NCI-H1417 treated with DMSO at 0.1 percent for 48 hours (cell line): Measurements from ENCODE around the gene GOLGA8S.
"Not testable (repeated sequence)": the region's sequence is repeated elsewhere in the genome, so short reads cannot be mapped to it uniquely, and the experiment has no call there.

Source experiments
- DNase-seq: peaks from one replicate; lab custom pipeline; 2025; lab: John Stamatoyannopoulos, UW

GOLGA8S gene, protein sequence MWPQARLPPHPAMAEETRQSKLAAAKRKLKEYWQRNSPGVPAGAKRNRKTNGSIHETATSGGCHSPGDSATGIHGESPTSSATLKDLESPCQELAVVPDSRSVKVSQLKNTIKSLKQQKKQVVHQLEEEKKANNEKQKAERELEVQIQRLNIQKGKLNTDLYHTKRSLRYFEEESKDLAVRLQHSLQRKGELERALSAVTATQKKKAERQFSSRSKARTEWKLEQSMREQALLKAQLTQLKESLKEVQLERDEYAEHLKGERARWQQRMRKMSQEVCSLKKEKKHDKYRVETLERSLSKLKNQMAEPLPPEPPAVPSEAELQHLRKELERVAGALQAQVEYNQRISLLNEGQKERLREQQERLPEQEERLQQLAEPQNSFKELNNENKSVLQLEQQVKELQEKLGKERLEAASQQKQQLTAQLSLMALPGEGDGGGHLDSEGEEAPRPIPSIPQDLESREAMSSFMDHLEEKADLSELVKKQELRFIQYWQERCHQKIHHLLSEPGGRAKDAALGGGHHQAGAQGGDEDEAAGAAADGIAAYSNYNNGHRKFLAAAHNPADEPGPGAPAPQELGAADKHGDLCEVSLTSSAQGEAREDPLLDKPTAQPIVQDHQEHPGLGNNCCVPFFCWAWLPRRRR

GRCh38 chr15:23354448-23354847 lies at the start of gene GOLGA8S:
GOLGA8S (plus strand) TSS chr15:23354748; CDS start chr15:23354810, 62 bp downstream.
- DNase-seq: not testable (repeated sequence)

GRCh38 chr15:23304805-23305204 lies 49.7 kb upstream of the GOLGA8S start:
- not testable (repeated sequence) for DNase-seq

GRCh38 chr15:23305921-23306320 lies 48.6 kb upstream of the GOLGA8S start:
- not testable (repeated sequence) for DNase-seq

- not testable (repeated sequence) for DNase-seq
These were observed 43.3 kb upstream of the GOLGA8S start for GRCh38 chr15:23311233-23311632.

DNA sequence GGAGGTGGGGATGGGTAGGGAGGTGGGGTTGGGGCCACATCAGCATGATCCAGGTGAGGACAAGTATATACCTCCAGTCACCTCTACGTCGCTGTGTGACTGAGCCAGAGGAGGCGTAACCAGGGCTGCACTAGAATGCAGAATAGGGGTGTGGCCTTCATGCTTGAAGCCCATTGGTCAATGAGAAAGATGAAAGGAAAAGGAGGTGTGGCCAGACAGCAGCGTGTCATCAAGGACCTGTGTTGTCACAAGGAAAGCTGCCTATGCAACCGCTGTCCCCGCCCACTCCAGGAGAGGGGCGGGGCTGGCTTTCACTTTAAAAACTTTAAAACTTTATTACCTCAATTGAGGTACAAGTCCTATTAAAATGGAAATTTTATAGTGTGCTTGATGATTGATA lies 20.5 kb upstream of the GOLGA8S start, which contains the start of gene GOLGA6L26:
Gene GOLGA6L26, minus strand, starts transcription at position 101 of the 400 bp plus-strand sequence. Its CDS starts 61 bp downstream, at position 40.
- not testable (repeated sequence) for DNase-seq

DNA sequence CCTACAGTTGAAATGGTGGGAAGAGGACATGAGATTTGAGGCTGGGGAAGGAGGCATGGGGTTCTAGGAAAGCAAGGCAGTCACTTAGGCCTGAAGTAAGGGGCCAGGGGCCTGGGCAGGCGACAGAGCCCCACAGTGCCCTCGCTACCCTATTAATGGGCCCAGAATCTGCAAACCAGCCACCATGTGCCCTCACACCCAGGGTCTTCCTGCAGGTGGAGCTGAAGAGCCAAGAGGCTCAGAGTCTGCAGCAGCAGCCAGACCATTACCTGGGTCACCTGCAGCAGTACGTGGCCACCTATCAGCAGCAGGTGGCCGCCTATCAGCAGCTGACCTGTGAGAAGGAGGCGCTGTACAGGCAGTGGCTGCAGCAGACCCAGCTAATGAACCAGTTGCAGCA lies 8.1 kb downstream of the GOLGA8S start:
- not testable (repeated sequence) for DNase-seq

DNA sequence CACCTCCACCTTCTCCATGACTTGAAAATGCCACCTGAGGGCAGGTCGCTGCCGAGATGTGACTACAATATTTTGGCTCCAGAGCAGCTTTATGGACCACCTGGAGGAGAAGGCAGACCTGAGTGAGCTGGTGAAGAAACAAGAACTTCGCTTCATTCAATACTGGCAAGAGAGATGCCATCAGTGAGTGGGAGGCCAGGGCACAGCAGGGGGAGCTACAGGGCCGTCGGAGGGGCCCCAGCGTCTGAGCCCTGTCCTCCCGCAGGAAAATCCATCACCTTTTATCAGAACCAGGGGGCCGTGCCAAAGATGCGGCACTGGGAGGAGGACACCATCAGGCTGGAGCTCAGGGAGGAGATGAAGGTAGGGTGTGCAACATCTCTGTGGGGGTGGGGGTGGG lies 9.7 kb downstream of the GOLGA8S start:
- not testable (repeated sequence) for DNase-seq

- DNase-seq: no peak
These were observed 16.0 kb downstream of the GOLGA8S start for GRCh38 chr15:23370578-23370977.

DNA sequence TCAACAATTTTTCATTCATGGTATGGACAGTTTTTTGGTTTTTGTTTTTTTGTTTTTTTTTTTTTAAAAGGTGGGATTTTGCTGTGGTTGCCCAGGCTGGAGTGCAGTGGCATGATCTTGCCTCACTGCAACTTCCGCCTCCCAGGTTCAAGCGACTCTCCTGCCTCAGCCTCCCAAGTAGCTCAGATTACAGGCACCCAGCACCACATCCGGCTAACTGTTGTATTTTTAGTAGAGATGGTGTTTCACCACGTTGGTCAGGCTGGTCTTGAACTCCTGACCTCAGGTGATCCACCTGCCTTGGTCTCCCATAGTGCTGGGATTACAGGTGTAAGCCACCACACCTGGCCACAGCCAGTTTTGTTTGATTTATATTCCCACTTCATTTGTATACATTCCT lies 16.6 kb downstream of the GOLGA8S start:
- DNase-seq: not testable (repeated sequence)

- DNase-seq: not testable (repeated sequence)
These were observed 17.3 kb downstream of the GOLGA8S start for GRCh38 chr15:23371868-23372267.

GRCh38 chr15:23372284-23372683 lies 17.7 kb downstream of the GOLGA8S start:
- DNase-seq: no peak

DNA sequence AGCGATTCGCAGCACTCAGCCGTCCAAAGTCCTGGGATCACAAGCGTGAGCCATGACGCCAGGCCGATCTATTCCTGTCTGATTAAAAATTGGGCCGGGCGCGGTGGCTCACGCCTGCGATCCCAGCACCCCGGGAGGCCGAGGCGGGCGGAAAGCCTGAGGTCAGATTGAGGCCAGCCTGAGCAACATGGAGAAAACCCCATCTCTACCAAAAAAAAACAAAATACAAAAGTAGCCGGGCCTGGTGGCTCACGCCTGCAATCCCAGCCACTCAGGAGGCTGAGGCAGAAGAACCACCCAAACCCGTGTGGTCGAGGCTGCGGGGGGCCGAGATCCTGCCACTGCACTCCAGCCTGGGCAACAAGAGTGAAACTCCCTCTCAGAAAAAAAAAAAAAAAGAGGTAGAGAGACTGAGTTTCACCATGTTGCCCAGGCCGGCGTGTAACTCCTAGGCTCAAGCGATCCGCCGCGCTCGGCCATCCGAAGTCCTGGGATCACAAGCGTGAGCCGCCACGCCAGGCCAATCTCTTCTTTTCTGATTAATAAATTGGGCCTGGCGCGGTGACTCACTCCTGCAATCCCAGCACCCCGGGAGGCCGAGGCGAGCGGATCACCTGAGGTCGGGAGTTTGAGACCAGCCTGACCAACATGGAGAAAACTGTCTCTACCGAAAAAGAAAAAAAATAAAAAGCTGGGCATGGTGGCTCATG lies 18.5 kb downstream of the GOLGA8S start:
- not testable (repeated sequence) for DNase-seq

DNA sequence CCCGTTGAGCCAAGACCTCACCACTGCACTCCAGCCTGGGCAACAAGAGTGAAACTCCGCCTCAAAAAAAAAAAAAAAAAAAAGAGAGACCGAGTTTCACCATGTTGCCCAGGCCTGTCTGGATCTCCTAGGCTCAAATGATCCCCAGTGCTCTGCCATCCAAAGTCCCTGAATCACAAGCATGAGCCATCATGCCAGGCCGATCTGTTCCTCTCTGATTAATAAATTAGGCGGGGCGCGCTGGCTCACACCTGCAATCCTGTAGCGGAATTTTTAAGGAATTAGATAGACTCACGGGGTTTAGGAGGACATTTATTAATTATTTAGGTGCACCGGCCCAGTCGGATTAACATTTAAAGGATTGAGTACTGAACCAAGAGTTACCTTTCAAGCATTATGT lies 19.7 kb downstream of the GOLGA8S start:
- DNase-seq: not testable (repeated sequence)

GRCh38 chr15:23378946-23379345 lies 24.4 kb downstream of the GOLGA8S start:
- DNase-seq: not testable (repeated sequence)

DNA sequence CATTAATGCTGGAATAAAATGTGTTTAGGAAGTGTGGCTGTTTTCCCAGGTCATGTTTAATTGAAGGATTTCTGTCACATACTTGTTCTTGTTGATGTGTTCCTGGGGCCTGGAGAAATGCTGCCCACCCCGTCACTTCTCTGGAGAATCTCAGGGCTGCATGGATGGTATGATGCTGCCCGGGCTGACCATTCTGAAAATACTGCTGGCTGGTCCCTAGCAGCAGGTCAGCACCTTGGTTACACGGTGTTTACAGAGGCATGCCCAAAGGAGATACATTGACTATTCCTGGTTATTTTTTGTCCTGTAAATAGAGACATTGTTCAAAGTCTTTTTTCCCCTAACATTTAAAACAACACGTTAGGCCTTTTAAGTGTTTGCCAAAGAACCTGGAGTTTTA lies 26.2 kb downstream of the GOLGA8S start:
- not testable (repeated sequence) for DNase-seq

DNA sequence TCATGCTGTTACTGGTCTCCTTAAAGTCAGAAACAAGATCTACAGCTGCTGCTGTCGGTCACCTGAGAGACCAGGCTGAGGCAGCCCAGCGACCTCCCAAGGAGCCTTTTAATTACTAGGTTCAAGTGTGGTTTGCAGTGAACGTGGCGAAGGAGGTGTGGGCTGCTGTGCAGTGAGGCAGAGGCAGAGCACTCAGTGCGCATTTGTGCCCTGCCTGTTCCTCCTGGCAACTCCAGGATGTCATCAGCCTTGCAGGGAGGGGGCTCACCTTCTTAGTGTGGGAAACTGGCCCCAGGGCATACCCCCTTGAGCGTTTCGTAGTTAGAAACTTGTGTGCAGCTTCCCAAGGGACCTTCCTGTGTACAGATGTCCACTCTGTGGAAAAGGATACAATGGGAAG lies 26.6 kb downstream of the GOLGA8S start:
- not testable (repeated sequence) for DNase-seq

DNA sequence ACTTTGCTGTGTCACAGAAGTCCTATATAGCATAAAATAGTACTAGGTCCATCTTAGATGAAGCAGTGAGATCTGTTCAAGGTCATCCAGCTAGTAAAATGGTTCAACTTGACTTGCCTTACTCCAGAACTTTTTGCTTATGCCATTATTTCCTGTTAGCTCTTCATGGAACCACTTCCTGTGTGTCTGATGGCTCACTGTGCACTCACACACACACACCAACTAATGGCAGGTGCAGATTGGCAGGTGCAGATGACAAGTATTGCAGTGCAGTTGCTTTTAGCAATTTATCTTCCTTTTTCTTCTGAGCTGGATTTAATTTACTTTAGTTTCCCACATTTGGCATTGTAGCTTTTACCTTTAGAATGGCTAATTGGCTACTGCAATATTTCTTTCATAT lies 29.8 kb downstream of the GOLGA8S start:
- DNase-seq: no peak

DNA sequence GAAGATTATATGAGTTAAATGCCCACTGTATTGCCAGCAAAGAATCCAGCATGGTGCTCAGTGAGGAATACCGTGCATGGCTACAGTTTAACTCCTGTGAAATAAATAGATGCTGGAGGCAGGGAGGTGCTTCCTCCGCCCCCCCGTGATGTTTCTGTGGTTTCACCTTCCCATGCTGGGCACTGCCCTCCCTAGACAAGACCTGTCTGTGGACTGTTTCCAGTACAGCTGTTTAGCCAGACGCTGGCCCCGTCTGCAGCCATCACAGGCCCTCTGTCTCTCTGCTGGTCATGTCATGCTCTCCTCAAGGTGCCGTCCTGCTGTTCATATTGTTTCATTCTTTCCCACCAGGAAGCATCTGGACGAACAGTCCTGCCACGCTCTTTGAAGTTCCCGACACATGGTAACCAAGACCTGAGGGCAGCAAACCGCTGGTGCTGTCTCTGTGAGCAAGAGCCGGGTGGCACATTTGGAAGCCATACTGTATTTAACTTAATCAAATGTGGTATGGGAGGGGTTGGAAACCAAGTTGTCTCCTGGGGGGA lies 31.4 kb downstream of the GOLGA8S start:
- no peak for DNase-seq

DNA sequence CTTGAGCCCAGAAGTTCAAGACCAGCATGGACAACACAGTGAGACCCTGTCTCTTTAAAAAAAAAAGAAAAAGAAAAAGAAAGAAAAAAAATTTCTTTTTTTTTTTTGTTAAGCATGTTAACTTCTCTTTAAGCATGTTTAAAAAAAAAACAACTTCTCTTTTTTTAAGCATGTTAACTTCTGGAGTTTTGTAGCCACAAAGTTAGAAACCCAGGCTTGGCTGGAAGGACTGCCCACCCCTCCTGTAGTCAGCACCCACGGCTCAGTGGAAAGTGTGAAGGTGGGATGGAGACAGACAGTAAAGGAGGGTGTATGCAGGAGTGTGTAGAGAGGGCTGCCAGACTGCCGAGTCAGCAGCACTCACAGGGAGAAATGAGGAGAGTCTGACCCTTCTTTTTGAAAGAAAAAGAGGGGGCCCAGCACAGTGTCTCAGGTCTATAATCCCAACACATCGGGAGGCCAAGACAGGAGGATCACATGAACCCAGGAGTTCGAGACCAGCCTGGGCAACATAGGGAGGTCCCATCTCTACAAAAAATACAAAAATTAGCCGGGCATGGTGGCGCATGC lies 33.2 kb downstream of the GOLGA8S start:
- no peak for DNase-seq

DNA sequence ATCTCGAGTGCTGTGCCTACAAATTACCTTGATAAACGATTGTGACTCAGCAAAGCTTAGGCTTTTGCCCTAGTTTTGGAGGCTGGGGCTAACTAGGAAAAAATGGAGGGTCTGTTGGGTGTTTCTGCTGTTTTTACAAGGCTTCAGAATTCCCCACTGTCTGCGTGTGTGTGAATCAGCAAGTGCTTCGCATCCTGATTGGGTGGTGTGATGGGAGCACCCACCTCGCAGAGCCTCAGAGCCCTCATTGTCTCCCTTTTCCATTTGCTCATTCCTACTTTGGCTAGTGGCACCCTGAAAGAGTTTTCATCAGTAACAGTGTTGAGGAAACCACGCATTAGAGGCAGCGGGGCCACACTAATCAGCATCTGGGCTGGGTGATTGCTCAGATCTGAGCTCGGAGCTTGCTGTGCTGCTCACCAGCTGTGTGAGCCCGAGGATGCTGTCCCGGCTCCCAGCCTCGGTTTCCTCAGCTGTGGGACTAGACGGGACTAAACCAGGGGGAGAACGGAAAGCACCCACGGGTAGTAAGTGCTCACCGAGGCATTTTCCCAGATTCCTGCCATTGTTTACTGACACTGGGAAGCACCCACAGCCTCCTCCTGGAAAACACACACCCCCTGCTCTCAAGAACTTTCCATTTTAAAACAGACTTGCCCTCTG lies 40.6 kb downstream of the GOLGA8S start:
- DNase-seq: no peak

GRCh38 chr15:23395832-23396231 lies 41.3 kb downstream of the GOLGA8S start:
- DNase-seq: no peak
